ENCODE results near the gene RAB41. TPM values are rescaled to one million over a fixed set of nuclear protein-coding genes. Genes with fewer than 3 reads are reported as not detected.

Gene RAB41
- total RNA-seq, 1 donor from 2014 or later: not detected

GRCh38 chrX:70254909-70255308, 27.1 kb upstream of the RAB41 start:
- H3K4me3 Mint-ChIP-seq (ENCODE audit: unreplicated experiment): no peak overlapping the region
- no peak for TF ChIP-seq CTCF (IDR thresholded peaks at IDR 0.05; ENCODE audit: partially characterized antibody, unreplicated experiment)
- no peaks in the 10 kb centered on the region for H3K4me1 Mint-ChIP-seq (ENCODE audit: low read depth, unreplicated experiment)
- H3K36me3 Mint-ChIP-seq (ENCODE audit: unreplicated experiment): no peaks in the 10 kb centered on the region
- DNase-seq: no peak
- peaks cover 3% of the 10 kb centered on the region for H3K27me3 Mint-ChIP-seq (ENCODE audit: unreplicated experiment)
- no peak overlapping the region for H3K27ac Mint-ChIP-seq (ENCODE audit: unreplicated experiment)
- peaks cover 2% of the 10 kb centered on the region for H3K9me3 Mint-ChIP-seq (ENCODE audit: unreplicated experiment)

- no peaks in the 10 kb centered on the region for H3K4me1 Mint-ChIP-seq (ENCODE audit: low read depth, unreplicated experiment)
- no peak for DNase-seq
- H3K27ac Mint-ChIP-seq (ENCODE audit: unreplicated experiment): no peak overlapping the region
- H3K36me3 Mint-ChIP-seq (ENCODE audit: unreplicated experiment): no peaks in the 10 kb centered on the region
- H3K9me3 Mint-ChIP-seq (ENCODE audit: unreplicated experiment): peaks cover 2% of the 10 kb centered on the region
- H3K4me3 Mint-ChIP-seq (ENCODE audit: unreplicated experiment): no peak overlapping the region
- no peak for TF ChIP-seq CTCF (IDR thresholded peaks at IDR 0.05; ENCODE audit: partially characterized antibody, unreplicated experiment)
- H3K27me3 Mint-ChIP-seq (ENCODE audit: unreplicated experiment): peaks cover 4% of the 10 kb centered on the region
Measured at GRCh38 chrX:70255452-70255851, 26.5 kb upstream of the RAB41 start.

- Mint-ChIP-seq H3K4me3 (ENCODE audit: unreplicated experiment) (no peak overlapping the region), H3K9me3 (ENCODE audit: unreplicated experiment) (peaks cover 2% of the 10 kb centered on the region)
Measured at GRCh38 chrX:70257423-70258288, 24.3 kb upstream of the RAB41 start.

GRCh38 chrX:70260104-70260503, 21.9 kb upstream of the RAB41 start, which contains the start of gene P2RY4:
Gene P2RY4 (minus strand): TSS chrX:70260204. CDS start chrX:70259624, 580 bp downstream.
- Mint-ChIP-seq H3K9me3 (ENCODE audit: unreplicated experiment) (peaks cover 2% of the 10 kb centered on the region), H3K27me3 (ENCODE audit: unreplicated experiment) (peaks cover 4% of the 10 kb centered on the region), H3K4me1 (ENCODE audit: low read depth, unreplicated experiment) (no peaks in the 10 kb centered on the region), H3K27ac (ENCODE audit: unreplicated experiment) (no peak within 1 kb of the TSS), H3K36me3 (ENCODE audit: unreplicated experiment) (no peaks in the 10 kb centered on the region), H3K4me3 (ENCODE audit: unreplicated experiment) (no peak within 1 kb of the TSS)
- DNase-seq: no peak
- no peak for TF ChIP-seq CTCF (IDR thresholded peaks at IDR 0.05; ENCODE audit: partially characterized antibody, unreplicated experiment)

More at GRCh38 chrX:70257423-70258288, 24.3 kb upstream of the RAB41 start:
- no peak for TF ChIP-seq CTCF (IDR thresholded peaks at IDR 0.05; ENCODE audit: partially characterized antibody, unreplicated experiment)
- no peak overlapping the region for H3K27ac Mint-ChIP-seq (ENCODE audit: unreplicated experiment)
- DNase-seq: no peak
- H3K27me3 Mint-ChIP-seq (ENCODE audit: unreplicated experiment): peaks cover 4% of the 10 kb centered on the region
- H3K4me1 Mint-ChIP-seq (ENCODE audit: low read depth, unreplicated experiment): no peaks in the 10 kb centered on the region
- H3K36me3 Mint-ChIP-seq (ENCODE audit: unreplicated experiment): no peaks in the 10 kb centered on the region

- Mint-ChIP-seq H3K36me3 (ENCODE audit: unreplicated experiment) (no peaks in the 10 kb centered on the region), H3K4me3 (ENCODE audit: unreplicated experiment) (no peak overlapping the region), H3K27ac (ENCODE audit: unreplicated experiment) (no peak overlapping the region), H3K9me3 (ENCODE audit: unreplicated experiment) (peaks cover 2% of the 10 kb centered on the region), H3K4me1 (ENCODE audit: low read depth, unreplicated experiment) (no peaks in the 10 kb centered on the region), H3K27me3 (ENCODE audit: unreplicated experiment) (peaks cover 3% of the 10 kb centered on the region)
- no peak for TF ChIP-seq CTCF (IDR thresholded peaks at IDR 0.05; ENCODE audit: partially characterized antibody, unreplicated experiment)
- DNase-seq: peak; percentile 60
Measured at GRCh38 chrX:70262952-70263567, 18.9 kb upstream of the RAB41 start.
